K562 (cell line): ENCODE measurements around the gene SPIB. TPM values are rescaled to one million over a fixed set of nuclear protein-coding genes. Genes with fewer than 3 reads are reported as not detected.

Source experiments
- COPS2 ChIP-seq: fragments of 450-650 bp; conservative IDR thresholded peaks from 2 replicates; pipeline ENCODE4 v1.6.1; 2016; ENCODE audit warnings: mild to moderate bottlenecking, moderate library complexity
- FOXA1 ChIP-seq: fragments of 450-650 bp; IDR thresholded peaks from 2 replicates; pipeline ENCODE4 v1.6.1; 2016; ENCODE audit warnings: mild to moderate bottlenecking, borderline replicate concordance
- FOXA3 ChIP-seq, 2 experiments: fragments of 450-650 bp in 1 of 2; sonication (generic) in 1 of 2; formaldehyde crosslinking; IDR thresholded peaks in 1 of 2; conservative IDR thresholded peaks in 1 of 2; 2 replicates each; pipeline versions ENCODE4 v1.4.0 to v1.8.0; 2020 to 2022; ENCODE audit warnings: mild to moderate bottlenecking in 2 of 2, missing genetic modification reagents in 1 of 2
- IRF2 ChIP-seq: sonication (generic); formaldehyde crosslinking; IDR thresholded peaks from 2 replicates; pipeline ENCODE4 v1.8.1; 2022; ENCODE audit warnings: mild to moderate bottlenecking, missing genetic modification reagents
- JUND ChIP-seq, 2 experiments: IDR thresholded peaks; 2 replicates in 1 of 2; 3 replicates in 1 of 2; pipeline ENCODE4 v1.6.1; 2011; ENCODE audit warnings: borderline replicate concordance in 2 of 2, low read depth in 2 of 2, low read length in 2 of 2, improper control_type of control experiment in 1 of 2, missing biosample characterization in 1 of 2, missing genetic modification characterization in 1 of 2, missing genetic modification reagents in 1 of 2
- PRMT5 ChIP-seq: sonication (generic); formaldehyde crosslinking; IDR thresholded peaks from 2 replicates; pipeline ENCODE4 v1.5.0; 2020; ENCODE audit warnings: missing genetic modification reagents
- TARDBP ChIP-seq: fragments of 450-650 bp; IDR thresholded peaks from 2 replicates; pipeline ENCODE4 v1.6.1; 2016
- ZBTB7A ChIP-seq: IDR thresholded peaks from 2 replicates; pipeline ENCODE4 v1.6.1; 2011; ENCODE audit warnings: low read depth, mild to moderate bottlenecking, low read length, moderate library complexity, borderline replicate concordance; ENCODE audit not compliant: control insufficient read depth
- ZNF41 ChIP-seq: fragments of 250-450 bp; sonication (Bioruptor Pico); conservative IDR thresholded peaks from 2 replicates; pipeline ENCODE4 v1.4.0; 2020; ENCODE audit warnings: mild to moderate bottlenecking
- ZNF445 ChIP-seq: fragments of 250-450 bp; sonication (Bioruptor Pico); IDR thresholded peaks from 2 replicates; pipeline ENCODE4 v1.4.0; 2020; ENCODE audit warnings: low read depth, mild to moderate bottlenecking, moderate library complexity
- ZNF778 ChIP-seq: fragments of 450-650 bp; formaldehyde crosslinking; IDR thresholded peaks from 2 replicates; pipeline ENCODE4 v1.4.0; 2020; ENCODE audit warnings: mild to moderate bottlenecking, moderate library complexity
- polyA plus RNA-seq, 8 experiments: library from polyadenylated mRNA; depleted of rRNA in 4 of 8; stranded (reverse) in 5 of 8; unstranded in 3 of 8; fragments of >200 nt; fragmentation: Nextera tagmentation in 2 of 8; fragmentation: Illumina TruSeq in 1 of 8; extraction: Ambion mirVana in 2 of 8; extraction: Trizol in 1 of 8; gene quantifications; 2 replicates each; pipeline versions ENCODE4 v1.2.1 to v1.2.3, GENCODE V29; 2011 to 2014; ENCODE audit warnings: inconsistent platforms in 1 of 8, missing spikeins in 1 of 8
- total RNA-seq, 7 experiments: library from RNA; depleted of rRNA in 6 of 7; stranded (reverse); fragments of >200 nt in 6 of 7; fragmentation: Illumina TruSeq in 2 of 7; extraction: Trizol in 2 of 7; gene quantifications; 2 replicates each; pipeline versions ENCODE4 v1.2.1 to v1.2.3, GENCODE V29; 2011 to 2021; ENCODE audit warnings: low replicate concordance in 1 of 7
- TF ChIP-seq, protein P1 (sequence below): fragments of 450-650 bp; IDR thresholded peaks from 2 replicates; pipeline ENCODE4 v1.6.1; 2016; ENCODE audit warnings: mild to moderate bottlenecking, moderate library complexity
- TF ChIP-seq, protein P2 (sequence below): fragments of 450-650 bp; formaldehyde crosslinking; IDR thresholded peaks from 2 replicates; pipeline ENCODE4 v1.4.0; 2020; ENCODE audit warnings: mild to moderate bottlenecking, moderate library complexity
- TF ChIP-seq, protein P3 (sequence below): sonication (generic); formaldehyde crosslinking; IDR thresholded peaks from 2 replicates; pipeline ENCODE4 v1.9.0; 2022; ENCODE audit warnings: mild to moderate bottlenecking, missing genetic modification reagents

The SPIB gene
- total and polyA plus RNA-seq, 9 of the 15 experiments (the other 6 are each of a cell fraction or from before 2014, with no cell fraction given) = 0.06 to 1.0 (median 0.43) TPM; not detected in 1

- TF ChIP-seq, protein P1, sequence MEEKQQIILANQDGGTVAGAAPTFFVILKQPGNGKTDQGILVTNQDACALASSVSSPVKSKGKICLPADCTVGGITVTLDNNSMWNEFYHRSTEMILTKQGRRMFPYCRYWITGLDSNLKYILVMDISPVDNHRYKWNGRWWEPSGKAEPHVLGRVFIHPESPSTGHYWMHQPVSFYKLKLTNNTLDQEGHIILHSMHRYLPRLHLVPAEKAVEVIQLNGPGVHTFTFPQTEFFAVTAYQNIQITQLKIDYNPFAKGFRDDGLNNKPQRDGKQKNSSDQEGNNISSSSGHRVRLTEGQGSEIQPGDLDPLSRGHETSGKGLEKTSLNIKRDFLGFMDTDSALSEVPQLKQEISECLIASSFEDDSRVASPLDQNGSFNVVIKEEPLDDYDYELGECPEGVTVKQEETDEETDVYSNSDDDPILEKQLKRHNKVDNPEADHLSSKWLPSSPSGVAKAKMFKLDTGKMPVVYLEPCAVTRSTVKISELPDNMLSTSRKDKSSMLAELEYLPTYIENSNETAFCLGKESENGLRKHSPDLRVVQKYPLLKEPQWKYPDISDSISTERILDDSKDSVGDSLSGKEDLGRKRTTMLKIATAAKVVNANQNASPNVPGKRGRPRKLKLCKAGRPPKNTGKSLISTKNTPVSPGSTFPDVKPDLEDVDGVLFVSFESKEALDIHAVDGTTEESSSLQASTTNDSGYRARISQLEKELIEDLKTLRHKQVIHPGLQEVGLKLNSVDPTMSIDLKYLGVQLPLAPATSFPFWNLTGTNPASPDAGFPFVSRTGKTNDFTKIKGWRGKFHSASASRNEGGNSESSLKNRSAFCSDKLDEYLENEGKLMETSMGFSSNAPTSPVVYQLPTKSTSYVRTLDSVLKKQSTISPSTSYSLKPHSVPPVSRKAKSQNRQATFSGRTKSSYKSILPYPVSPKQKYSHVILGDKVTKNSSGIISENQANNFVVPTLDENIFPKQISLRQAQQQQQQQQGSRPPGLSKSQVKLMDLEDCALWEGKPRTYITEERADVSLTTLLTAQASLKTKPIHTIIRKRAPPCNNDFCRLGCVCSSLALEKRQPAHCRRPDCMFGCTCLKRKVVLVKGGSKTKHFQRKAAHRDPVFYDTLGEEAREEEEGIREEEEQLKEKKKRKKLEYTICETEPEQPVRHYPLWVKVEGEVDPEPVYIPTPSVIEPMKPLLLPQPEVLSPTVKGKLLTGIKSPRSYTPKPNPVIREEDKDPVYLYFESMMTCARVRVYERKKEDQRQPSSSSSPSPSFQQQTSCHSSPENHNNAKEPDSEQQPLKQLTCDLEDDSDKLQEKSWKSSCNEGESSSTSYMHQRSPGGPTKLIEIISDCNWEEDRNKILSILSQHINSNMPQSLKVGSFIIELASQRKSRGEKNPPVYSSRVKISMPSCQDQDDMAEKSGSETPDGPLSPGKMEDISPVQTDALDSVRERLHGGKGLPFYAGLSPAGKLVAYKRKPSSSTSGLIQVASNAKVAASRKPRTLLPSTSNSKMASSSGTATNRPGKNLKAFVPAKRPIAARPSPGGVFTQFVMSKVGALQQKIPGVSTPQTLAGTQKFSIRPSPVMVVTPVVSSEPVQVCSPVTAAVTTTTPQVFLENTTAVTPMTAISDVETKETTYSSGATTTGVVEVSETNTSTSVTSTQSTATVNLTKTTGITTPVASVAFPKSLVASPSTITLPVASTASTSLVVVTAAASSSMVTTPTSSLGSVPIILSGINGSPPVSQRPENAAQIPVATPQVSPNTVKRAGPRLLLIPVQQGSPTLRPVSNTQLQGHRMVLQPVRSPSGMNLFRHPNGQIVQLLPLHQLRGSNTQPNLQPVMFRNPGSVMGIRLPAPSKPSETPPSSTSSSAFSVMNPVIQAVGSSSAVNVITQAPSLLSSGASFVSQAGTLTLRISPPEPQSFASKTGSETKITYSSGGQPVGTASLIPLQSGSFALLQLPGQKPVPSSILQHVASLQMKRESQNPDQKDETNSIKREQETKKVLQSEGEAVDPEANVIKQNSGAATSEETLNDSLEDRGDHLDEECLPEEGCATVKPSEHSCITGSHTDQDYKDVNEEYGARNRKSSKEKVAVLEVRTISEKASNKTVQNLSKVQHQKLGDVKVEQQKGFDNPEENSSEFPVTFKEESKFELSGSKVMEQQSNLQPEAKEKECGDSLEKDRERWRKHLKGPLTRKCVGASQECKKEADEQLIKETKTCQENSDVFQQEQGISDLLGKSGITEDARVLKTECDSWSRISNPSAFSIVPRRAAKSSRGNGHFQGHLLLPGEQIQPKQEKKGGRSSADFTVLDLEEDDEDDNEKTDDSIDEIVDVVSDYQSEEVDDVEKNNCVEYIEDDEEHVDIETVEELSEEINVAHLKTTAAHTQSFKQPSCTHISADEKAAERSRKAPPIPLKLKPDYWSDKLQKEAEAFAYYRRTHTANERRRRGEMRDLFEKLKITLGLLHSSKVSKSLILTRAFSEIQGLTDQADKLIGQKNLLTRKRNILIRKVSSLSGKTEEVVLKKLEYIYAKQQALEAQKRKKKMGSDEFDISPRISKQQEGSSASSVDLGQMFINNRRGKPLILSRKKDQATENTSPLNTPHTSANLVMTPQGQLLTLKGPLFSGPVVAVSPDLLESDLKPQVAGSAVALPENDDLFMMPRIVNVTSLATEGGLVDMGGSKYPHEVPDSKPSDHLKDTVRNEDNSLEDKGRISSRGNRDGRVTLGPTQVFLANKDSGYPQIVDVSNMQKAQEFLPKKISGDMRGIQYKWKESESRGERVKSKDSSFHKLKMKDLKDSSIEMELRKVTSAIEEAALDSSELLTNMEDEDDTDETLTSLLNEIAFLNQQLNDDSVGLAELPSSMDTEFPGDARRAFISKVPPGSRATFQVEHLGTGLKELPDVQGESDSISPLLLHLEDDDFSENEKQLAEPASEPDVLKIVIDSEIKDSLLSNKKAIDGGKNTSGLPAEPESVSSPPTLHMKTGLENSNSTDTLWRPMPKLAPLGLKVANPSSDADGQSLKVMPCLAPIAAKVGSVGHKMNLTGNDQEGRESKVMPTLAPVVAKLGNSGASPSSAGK = no peak
- TF ChIP-seq FOXA1 (no peak), PRMT5 (CRISPR knock-in tag) (no peak), ZNF445 (CRISPR knock-in tag) (no peak), FOXA3 (CRISPR knock-in tag; conservative IDR thresholded peaks at IDR 0.05 in 1 of 2, IDR thresholded peaks at IDR 0.05 in 1 of 2) (no peak), COPS2 (no peak), IRF2 (CRISPR knock-in tag) (no peak), TARDBP (no peak), ZBTB7A (no peak), ZNF41 (CRISPR knock-in tag) (no peak), JUND (IDR thresholded peaks at IDR 0.05; ENCODE audit: borderline replicate concordance, low read depth, low read length) (peak; percentile 41; the same call in 1 of the 2 replicates), JUND (tag; IDR thresholded peaks at IDR 0.05; ENCODE audit: borderline replicate concordance, low read depth, low read length) (no peak), ZNF778 (CRISPR knock-in tag) (no peak)
- TF ChIP-seq, protein P2, sequence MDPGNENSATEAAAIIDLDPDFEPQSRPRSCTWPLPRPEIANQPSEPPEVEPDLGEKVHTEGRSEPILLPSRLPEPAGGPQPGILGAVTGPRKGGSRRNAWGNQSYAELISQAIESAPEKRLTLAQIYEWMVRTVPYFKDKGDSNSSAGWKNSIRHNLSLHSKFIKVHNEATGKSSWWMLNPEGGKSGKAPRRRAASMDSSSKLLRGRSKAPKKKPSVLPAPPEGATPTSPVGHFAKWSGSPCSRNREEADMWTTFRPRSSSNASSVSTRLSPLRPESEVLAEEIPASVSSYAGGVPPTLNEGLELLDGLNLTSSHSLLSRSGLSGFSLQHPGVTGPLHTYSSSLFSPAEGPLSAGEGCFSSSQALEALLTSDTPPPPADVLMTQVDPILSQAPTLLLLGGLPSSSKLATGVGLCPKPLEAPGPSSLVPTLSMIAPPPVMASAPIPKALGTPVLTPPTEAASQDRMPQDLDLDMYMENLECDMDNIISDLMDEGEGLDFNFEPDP = no peak
- TF ChIP-seq, protein P3, sequence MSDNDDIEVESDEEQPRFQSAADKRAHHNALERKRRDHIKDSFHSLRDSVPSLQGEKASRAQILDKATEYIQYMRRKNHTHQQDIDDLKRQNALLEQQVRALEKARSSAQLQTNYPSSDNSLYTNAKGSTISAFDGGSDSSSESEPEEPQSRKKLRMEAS (CRISPR knock-in tag) = 0 out of 2 replicates have a peak, but pooled peaks have one; percentile 10
Measured at GRCh38 chr19:50478901-50479715, 60.4 kb downstream of the SPIB start (continued).
